ENCODE results near the gene SH3PXD2A. TPM values are rescaled to one million over a fixed set of nuclear protein-coding genes. Genes with fewer than 3 reads are reported as not detected.

The SH3PXD2A gene
- total RNA-seq, 8 experiments from 2014 or later = 7.8 to 34.3 (median 12.8) TPM

DNA sequence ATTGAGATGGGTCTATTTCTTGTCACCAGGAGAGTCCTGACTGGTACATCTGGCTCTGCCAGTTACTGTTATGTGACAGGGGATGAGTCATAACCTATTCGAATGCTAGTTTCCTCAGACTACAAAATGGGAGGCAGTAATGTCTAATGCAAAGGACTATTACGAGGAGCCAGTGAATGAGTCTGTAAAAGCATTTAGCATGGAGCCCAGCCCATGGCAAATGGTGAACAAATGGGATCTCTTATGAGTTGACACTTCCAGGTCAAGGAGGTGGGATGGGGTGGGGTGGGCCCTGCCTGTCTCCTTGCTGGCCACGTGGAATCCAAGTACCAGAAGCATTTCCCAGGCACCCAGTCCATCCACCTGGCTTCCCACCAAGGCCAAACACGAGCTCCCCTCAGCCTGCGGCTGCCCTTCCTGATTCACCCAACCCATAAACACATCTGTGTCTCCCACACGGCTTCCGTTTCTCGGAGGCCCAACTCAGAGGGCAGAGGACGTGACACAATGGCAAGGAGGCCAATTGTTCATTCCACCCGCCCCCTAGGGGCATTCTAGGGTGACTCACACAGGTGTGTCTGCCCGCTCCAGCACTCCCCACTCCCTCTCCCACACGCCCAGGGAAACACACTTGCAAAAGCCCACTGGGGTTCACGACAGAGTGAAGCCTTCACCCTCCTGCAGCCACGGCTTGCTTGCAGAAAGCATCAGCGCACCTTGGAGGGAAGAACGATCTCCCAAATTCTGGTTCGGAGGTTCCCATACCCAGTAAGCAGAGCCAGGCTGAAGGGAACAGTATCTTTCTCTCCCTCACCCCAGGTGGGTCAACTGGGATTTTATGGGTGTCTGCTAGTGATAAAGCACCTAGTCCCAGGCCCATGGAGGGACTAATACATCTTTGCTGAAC is 109.8 kb downstream of the SH3PXD2A start:
- no peak overlapping the region for H3K27ac ChIP-seq
- peak in 2 of 8 experiments; percentile 71 to 74 for ATAC-seq (replicated peaks in 6 of 8)
- WGBS, 10 experiments = 0 to 100% (median 73%) methylated on average over 1 to 5 of the region's 17 CpGs; no CpG with 5 or more reads in 2 of the 10 experiments
- no peak overlapping the region for H3K4me3 ChIP-seq
- no peaks in the 10 kb centered on the region for H3K4me1 ChIP-seq (replicated peaks in 1 of 2)
- in situ Hi-C loops (cut with MboI; ENCODE audit: low pct_unique_long_range_greater_than_20kb in 2 of 9, low sequenced_read_pairs in 9 of 9, unreplicated experiment in 9 of 9) = no loop called here

DNA sequence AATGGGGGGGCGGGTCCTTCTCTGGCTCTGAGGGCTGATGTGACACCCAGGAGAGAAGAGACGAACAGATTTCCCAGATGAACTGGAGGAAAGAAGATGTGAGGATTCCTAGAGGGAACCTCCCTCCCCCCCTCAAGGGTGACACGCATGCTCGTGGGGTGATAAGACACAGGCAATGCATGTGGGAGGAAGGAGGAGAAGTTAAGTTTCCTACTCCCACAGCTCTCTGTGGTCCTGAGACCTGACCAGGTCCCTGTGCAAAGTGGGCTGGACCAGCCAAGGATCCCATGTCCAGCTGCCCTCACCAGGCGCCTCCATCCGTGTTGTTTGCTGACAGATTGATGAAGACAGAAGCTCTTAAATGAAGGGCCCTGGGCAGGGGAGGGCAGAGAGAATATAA is 112.6 kb downstream of the SH3PXD2A start:
- no peak overlapping the region for H3K27ac ChIP-seq
- no peak overlapping the region for H3K4me3 ChIP-seq
- no peak for ATAC-seq (replicated peaks in 6 of 8)
- WGBS, 10 experiments = 60 to 100% (median 91%) methylated on average over 1 to 4 of the region's 6 CpGs; no CpG with 5 or more reads in 6 of the 10 experiments
- peaks cover 7 to 13% of the 10 kb centered on the region in 2 donors for H3K4me1 ChIP-seq (replicated peaks in 1 of 2)
- in situ Hi-C loops (cut with MboI; ENCODE audit: low pct_unique_long_range_greater_than_20kb in 2 of 9, low sequenced_read_pairs in 9 of 9, unreplicated experiment in 9 of 9) = no loop called here

DNA sequence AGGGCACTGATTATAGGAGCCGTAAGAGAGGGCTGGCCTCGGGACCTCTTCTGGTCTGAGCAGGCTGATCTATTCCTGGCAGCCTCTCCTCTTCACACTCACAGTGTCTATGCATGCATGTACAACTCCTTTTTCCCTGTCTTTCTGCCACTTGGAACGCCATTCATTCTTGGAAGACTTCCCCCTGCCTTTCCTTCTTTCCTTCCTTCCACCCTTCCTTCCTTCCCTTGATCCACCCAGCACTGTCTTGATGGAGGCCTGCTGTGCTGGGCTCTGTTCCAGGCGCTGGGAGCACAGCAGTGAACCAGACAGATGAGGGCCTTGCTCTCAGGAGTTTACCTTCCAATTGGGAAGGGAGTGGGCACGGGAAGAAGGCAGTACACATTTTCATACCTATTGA is 114.8 kb downstream of the SH3PXD2A start:
- in situ Hi-C loops (cut with MboI; ENCODE audit: low pct_unique_long_range_greater_than_20kb in 2 of 9, low sequenced_read_pairs in 9 of 9, unreplicated experiment in 9 of 9) = no loop called here
- WGBS, 10 experiments = 37 to 90% (median 84%) methylated on average over 1 to 4 of the region's 5 CpGs; no CpG with 5 or more reads in 2 of the 10 experiments
- Histone ChIP-seq H3K27ac (no peak overlapping the region), H3K4me1 (replicated peaks in 1 of 2) (peaks cover 7 to 13% of the 10 kb centered on the region in 2 donors), H3K4me3 (no peak overlapping the region)
- peak in 2 of 8 experiments; percentile 7 to 17 for ATAC-seq (replicated peaks in 6 of 8)

DNA sequence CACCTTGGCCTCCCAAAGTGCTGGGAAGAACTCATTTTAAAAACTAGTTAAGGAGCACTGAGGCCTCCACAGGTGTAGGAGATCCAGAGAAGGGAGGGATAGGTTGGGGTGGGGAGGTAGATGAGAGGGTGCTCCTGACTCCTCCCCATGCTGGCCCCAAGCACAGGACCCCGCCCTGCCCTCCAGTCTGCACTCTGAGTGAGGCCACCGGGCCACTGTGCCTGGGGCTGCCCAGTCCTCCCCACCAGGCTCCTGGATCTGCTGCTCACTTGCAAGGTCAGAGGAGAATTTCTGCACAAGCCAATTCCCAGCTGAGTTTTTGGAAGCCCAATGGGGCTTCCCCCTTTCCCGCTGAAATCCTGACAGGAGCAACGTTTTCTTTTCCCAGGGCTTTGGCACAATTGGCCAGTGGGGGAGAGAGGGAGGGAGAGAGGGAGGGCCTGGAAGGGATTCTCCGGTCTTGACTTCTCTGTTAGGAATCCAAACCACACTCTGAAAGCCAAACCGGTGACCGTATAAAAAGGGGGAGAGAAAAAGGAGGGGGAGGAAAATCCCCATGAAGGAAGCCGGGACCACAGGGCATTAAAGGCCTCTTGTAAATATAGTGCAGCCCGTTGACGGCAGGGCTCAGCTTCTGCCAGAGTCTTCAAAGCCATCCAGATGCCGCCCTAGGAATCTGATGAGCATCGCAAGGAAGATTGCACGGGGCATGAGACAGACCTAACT is 116.2 kb downstream of the SH3PXD2A start:
- Histone ChIP-seq H3K4me3 (no peak overlapping the region), H3K27ac (no peak overlapping the region), H3K4me1 (replicated peaks in 1 of 2) (peaks cover 7 to 13% of the 10 kb centered on the region in 2 donors)
- 4 to 58% (median 16%) methylated on average over 3 to 6 of the region's 13 CpGs; no CpG with 5 or more reads in 2 of the 10 experiments for WGBS, 10 experiments
- in situ Hi-C loops (cut with MboI; ENCODE audit: low pct_unique_long_range_greater_than_20kb in 2 of 9, low sequenced_read_pairs in 9 of 9, unreplicated experiment in 9 of 9) = no loop called here
- ATAC-seq (replicated peaks in 6 of 8) = peak; percentile 23 to 71 (median 64)

DNA sequence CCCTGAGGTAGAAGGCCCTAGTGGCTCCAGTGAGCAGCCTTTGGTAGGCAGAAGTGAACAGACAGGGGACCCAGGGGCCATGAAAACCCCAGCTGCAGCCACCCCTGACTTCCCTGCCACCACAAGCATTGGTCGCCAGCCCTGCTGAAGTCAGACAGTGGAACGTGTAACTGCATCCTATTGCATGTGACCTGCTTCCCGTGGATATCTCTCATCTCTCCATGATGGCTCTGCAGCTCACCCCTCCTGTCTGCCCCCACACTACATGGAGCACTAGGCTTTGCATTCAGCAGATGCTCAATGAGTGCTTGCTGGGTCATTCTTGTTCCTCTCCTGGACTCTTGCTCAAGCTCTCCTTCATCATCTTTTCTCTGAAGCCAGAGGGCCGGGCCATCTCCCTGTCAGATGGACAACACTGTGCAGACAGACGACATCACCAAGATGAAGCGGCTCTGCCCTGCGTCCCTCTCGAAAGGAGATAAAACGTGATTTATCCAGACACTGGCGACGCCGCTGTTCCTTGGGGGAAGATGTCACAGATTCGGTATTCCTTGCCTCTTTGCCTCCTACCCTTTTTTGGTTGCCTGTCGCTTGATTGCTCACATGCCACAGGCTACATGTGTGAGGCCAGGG is 117.5 kb downstream of the SH3PXD2A start:
- in situ Hi-C loops (cut with MboI; ENCODE audit: low pct_unique_long_range_greater_than_20kb in 2 of 9, low sequenced_read_pairs in 9 of 9, unreplicated experiment in 9 of 9) = no loop called here
- WGBS, 10 experiments = 80 to 100% (median 91%) methylated on average over 1 to 10 of the region's 14 CpGs; no CpG with 5 or more reads in 2 of the 10 experiments
- ATAC-seq (replicated peaks in 6 of 8) = peak in 4 of 8 experiments; percentile 18 to 34 (median 28)

DNA sequence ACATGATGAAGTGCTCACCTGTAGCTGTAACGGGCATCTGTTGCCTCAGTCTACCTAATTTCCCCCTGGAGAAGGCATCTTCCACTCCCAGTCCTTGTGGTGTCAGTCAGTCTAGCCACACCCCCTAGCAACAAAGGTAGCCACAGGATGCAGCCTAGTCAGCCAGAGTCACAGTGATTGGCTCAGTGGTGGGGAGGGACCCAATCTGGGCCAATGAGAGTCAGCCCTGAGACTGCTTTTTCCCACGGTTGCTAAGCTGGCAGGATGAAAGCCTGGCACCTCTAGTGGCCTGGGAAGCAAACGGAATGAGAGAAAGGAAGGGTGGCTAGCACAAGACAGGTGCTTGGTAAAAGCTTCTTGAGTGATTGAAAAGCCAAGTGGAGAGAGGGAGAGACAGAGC is 118.6 kb downstream of the SH3PXD2A start:
- in situ Hi-C loops (cut with MboI; ENCODE audit: low pct_unique_long_range_greater_than_20kb in 2 of 9, low sequenced_read_pairs in 9 of 9, unreplicated experiment in 9 of 9) = no loop called here
- ATAC-seq (replicated peaks in 6 of 8) = peak in 4 of 8 experiments; percentile 14 to 78 (median 27)
- H3K4me3 ChIP-seq = no peak overlapping the region
- peaks cover 27 to 29% of the 10 kb centered on the region in 2 donors for H3K4me1 ChIP-seq (replicated peaks in 1 of 2)
- 60 to 100% (median 85%) methylated on average over 1 to 3 of the region's 3 CpGs; no CpG with 5 or more reads in 4 of the 10 experiments for WGBS, 10 experiments
- H3K27ac ChIP-seq = no peak overlapping the region

More for the DNA sequence above, 117.5 kb downstream of the SH3PXD2A start:
- Histone ChIP-seq H3K4me1 (replicated peaks in 1 of 2) (peaks cover 17 to 23% of the 10 kb centered on the region in 2 donors), H3K4me3 (no peak overlapping the region), H3K27ac (no peak overlapping the region)

DNA sequence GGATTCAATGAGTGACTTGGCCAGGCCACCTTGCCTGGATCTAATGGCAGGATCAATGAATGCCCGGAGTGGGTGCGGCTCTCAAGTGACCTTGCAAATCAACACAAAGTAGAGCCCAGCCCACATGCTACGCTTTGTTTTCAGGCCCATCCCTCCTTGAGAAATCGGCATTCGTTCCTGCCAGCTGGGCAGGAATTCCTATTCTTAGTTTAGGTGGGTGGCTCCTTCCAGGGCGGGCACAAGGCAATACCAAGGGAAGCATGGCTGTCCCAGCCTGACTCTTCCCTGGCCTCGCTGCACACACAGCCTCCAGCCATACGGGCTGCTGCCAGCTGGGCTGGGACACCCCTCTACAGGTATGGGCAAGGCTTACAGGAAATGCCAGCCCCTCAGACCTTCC is 119.3 kb downstream of the SH3PXD2A start:
- Histone ChIP-seq H3K4me1 (replicated peaks in 1 of 2) (peaks cover 27 to 29% of the 10 kb centered on the region in 2 donors), H3K4me3 (no peak overlapping the region), H3K27ac (no peak overlapping the region)
- peak in 1 of 8 experiments; percentile 6 for ATAC-seq (replicated peaks in 6 of 8)
- WGBS, 10 experiments = 30 to 100% (median 100%) methylated on average over 1 to 5 of the region's 8 CpGs; no CpG with 5 or more reads in 6 of the 10 experiments
- in situ Hi-C loops (cut with MboI; ENCODE audit: low pct_unique_long_range_greater_than_20kb in 2 of 9, low sequenced_read_pairs in 9 of 9, unreplicated experiment in 9 of 9) = no loop called here

DNA sequence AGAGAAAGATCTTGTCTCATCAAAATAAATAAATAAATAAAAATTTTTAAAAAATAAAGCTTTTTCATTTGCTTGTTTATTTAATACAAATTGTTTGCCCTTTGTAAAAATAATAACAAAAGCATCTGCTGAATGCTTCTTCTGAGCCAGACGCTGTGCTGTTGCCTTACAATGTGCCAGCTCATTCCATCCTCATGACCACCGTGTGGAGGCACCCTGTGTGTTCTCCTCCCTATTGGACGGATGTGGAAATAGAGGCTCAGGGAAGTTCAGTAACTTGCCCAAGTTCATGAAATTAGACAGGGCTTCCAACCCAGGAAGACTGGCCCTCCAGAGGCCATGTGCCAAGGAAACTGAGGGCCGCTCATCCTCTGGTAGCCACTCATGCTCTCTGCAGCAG is 120.6 kb downstream of the SH3PXD2A start:
- no peak for ATAC-seq (replicated peaks in 6 of 8)
- 54 to 100% (median 90%) methylated on average over 1 to 3 of the region's 4 CpGs; no CpG with 5 or more reads in 2 of the 10 experiments for WGBS, 10 experiments
- in situ Hi-C loops (cut with MboI; ENCODE audit: low pct_unique_long_range_greater_than_20kb in 2 of 9, low sequenced_read_pairs in 9 of 9, unreplicated experiment in 9 of 9) = no loop called here

DNA sequence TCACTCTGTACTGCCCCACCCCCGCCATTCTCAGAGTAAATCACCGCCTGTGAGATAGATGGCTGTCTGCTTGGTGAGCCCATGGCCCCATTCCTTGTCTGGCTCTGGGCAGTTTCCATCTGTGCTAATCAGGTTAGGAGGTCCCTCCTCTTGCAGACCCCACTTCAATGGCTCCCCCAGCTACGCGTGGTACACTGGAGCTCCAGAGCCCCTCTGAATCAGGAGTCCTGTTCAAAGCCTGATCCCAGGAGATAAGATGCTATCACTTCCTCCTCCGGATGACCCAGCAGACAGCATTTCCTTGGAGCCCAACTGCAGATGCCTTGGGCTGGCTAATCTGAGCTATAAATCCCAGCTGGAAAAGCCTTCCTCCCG is 122.3 kb downstream of the SH3PXD2A start:
- WGBS, 10 experiments = 33 to 100% (median 68%) methylated on average over 1 to 3 of the region's 6 CpGs; no CpG with 5 or more reads in 5 of the 10 experiments
- in situ Hi-C loops (cut with MboI; ENCODE audit: low pct_unique_long_range_greater_than_20kb in 2 of 9, low sequenced_read_pairs in 9 of 9, unreplicated experiment in 9 of 9) = no loop called here
- ATAC-seq (replicated peaks in 6 of 8) = peak in 5 of 8 experiments; percentile 18 to 62 (median 50)
- Histone ChIP-seq H3K27ac (peak overlapping the region in 1 of 2 donors; percentile 15), H3K4me1 (replicated peaks in 1 of 2) (peaks cover 16 to 21% of the 10 kb centered on the region in 2 donors), H3K4me3 (no peak overlapping the region)

More for the DNA sequence above, 120.6 kb downstream of the SH3PXD2A start:
- peaks cover 26 to 27% of the 10 kb centered on the region in 2 donors for H3K4me1 ChIP-seq (replicated peaks in 1 of 2)
- no peak overlapping the region for H3K4me3 ChIP-seq
- H3K27ac ChIP-seq = no peak overlapping the region

DNA sequence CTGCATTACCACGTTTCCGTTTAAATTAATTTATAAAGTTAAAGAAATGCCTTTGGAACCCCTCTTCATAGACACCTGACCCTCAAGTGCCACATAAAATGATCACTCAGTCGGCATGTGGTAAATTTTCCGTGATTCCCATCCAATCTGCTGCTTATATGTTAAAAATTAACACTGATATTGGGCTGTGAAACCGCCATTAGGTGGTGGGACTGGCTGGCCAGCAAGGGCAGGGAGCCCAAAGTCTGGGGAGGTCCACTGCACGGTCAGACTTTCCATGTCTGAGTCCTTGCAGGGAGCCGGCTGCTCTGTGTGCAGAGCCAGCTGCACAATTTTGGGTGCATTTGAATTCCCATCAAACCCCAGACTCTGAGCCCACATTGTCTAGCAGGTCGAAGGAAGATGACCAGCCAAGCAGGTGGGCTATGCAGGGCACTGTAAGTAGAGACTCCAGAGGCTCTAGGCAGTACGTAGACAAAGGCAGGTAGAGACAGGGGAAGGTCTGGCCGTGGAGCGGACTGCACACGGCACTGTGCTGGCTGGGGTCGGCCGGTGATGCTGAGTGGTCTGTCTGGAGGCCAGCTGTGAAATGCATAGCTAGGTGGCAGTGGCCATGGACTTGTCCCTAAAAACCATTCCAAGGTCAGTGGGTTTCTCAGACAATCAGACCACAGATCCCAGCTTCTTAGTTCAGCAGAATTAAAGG is 122.9 kb downstream of the SH3PXD2A start:
- H3K4me1 ChIP-seq (replicated peaks in 1 of 2) = peaks cover 16 to 20% of the 10 kb centered on the region in 2 donors
- in situ Hi-C loops (cut with MboI; ENCODE audit: low pct_unique_long_range_greater_than_20kb in 2 of 9, low sequenced_read_pairs in 9 of 9, unreplicated experiment in 9 of 9) = no loop called here
- H3K4me3 ChIP-seq = no peak overlapping the region
- 70 to 96% (median 82%) methylated on average over 1 to 7 of the region's 14 CpGs; no CpG with 5 or more reads in 3 of the 10 experiments for WGBS, 10 experiments
- peak in 5 of 8 experiments; percentile 40 to 58 (median 42) for ATAC-seq (replicated peaks in 6 of 8)
- H3K27ac ChIP-seq = no peak overlapping the region

DNA sequence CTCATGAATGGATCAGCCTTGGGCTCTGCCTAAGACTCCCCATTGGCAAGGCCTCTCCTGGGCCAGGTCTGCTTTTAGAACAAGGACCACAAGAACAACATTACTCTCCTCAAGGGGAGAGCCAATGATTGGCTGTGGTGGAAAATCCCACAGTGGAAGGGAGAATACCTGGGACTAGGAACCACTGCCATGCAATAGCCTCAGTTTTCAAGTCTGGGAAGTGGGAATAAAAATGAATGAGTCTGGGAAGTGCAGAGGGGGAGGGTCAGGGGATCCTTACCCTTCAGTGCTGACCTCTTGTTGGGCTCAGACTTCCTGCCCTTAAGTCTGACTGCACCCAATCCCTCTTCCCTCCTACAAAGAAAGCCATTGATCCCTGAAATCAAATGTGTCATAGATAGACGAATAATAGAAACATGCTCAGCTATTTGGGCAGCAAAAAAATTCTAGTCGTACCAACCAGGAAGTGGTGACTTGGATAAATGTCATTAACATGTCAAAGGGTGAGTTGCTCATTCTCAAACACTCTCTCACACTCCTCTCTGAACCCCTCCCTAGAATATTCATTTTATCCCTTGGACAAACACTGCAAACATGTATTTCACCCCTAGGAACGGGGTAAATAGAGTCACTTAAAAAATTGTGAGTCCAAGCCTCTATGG is 123.6 kb downstream of the SH3PXD2A start:
- WGBS, 10 experiments = 13 to 80% (median 25%) methylated on average over 1 to 3 of the region's 3 CpGs; no CpG with 5 or more reads in 2 of the 10 experiments

More for the DNA sequence above, 123.6 kb downstream of the SH3PXD2A start:
- ATAC-seq (replicated peaks in 6 of 8) = peak in 3 of 8 experiments; percentile 36 to 88 (median 80)
- Histone ChIP-seq H3K27ac (no peak overlapping the region), H3K4me3 (no peak overlapping the region), H3K4me1 (replicated peaks in 1 of 2) (peaks cover 16 to 20% of the 10 kb centered on the region in 2 donors)
- in situ Hi-C loops (cut with MboI; ENCODE audit: low pct_unique_long_range_greater_than_20kb in 2 of 9, low sequenced_read_pairs in 9 of 9, unreplicated experiment in 9 of 9) = no loop called here
